BLaER1 treated with 17β-estradiol and CSF1 and Interleukin-3, amounts not matched to agents 10 nM and 100 nM (cell line): ENCODE data around the gene CCL3.
"Not testable (repeated sequence)": the region's sequence is repeated elsewhere in the genome, so short reads cannot be mapped to it uniquely, and the experiment has no call there.

Source experiments
- H3K27ac ChIP-seq, 11 experiments: shearing (Covaris generic); formaldehyde crosslinking; 2 replicates each; pipeline ENCODE4 v1.8.1; 2022
- H3K27me3 ChIP-seq, 11 experiments: shearing (Covaris generic); formaldehyde crosslinking; 2 replicates each; pipeline ENCODE4 v1.8.1; 2022
- H3K36me3 ChIP-seq, 11 experiments: shearing (Covaris generic); formaldehyde crosslinking; 2 replicates each; pipeline ENCODE4 v1.8.1; 2022
- H3K4me1 ChIP-seq, 10 experiments: shearing (Covaris generic); formaldehyde crosslinking; 2 replicates each; pipeline ENCODE4 v1.8.1; 2022
- H3K4me2 ChIP-seq, 11 experiments: shearing (Covaris generic); formaldehyde crosslinking; 2 replicates each; pipeline ENCODE4 v1.8.1; 2022
- H3K4me3 ChIP-seq, 10 experiments: shearing (Covaris generic); formaldehyde crosslinking; 2 replicates each; pipeline ENCODE4 v1.8.1; 2022
- H3K9ac ChIP-seq, 11 experiments: shearing (Covaris generic); formaldehyde crosslinking; 2 replicates each; pipeline ENCODE4 v1.8.1; 2022
- H3K9me3 ChIP-seq, 11 experiments: shearing (Covaris generic); formaldehyde crosslinking; replicated peaks in 1 of 11; 2 replicates each; pipeline ENCODE4 v1.8.1; 2022
- H4K20me1 ChIP-seq, 11 experiments: shearing (Covaris generic); formaldehyde crosslinking; 2 replicates each; pipeline ENCODE4 v1.8.1; 2022
- Cebpa-rat ChIP-seq, 11 experiments: shearing (Covaris generic); IDR thresholded peaks; 2 replicates each; pipeline ENCODE4 v1.8.1; 2022

The CCL3 gene

GRCh38 chr17:36120221-36120620 is 30.3 kb upstream of the CCL3 start:
- TF ChIP-seq Cebpa-rat (IDR thresholded peaks at IDR 0.05) = no peak
- H3K9me3 ChIP-seq = peaks cover 12 to 57% (median 23%) of the 10 kb centered on the region in 11 experiments
- H3K4me1 ChIP-seq = peaks cover 0 to 21% (median 0%) of the 10 kb centered on the region in 10 experiments; a peak in 4 of 20 replicates
- no peak overlapping the region for H3K4me2 ChIP-seq
- no peak overlapping the region for H3K4me3 ChIP-seq
- no peaks in the 10 kb centered on the region for H3K27me3 ChIP-seq
- H4K20me1 ChIP-seq = no peaks in the 10 kb centered on the region
- H3K9ac ChIP-seq = no peak overlapping the region
- H3K36me3 ChIP-seq = peaks cover 0 to 6% (median 2%) of the 10 kb centered on the region in 11 experiments; a peak in 7 of 22 replicates
- no peak overlapping the region for H3K27ac ChIP-seq

- no peak overlapping the region for H3K9ac ChIP-seq
- peak overlapping the region in 2 of 11 experiments; percentile 37 to 45; a peak in 2 of 22 replicates for H3K4me2 ChIP-seq
- peaks cover 1 to 55% (median 19%) of the 10 kb centered on the region in 11 experiments; a peak in 19 of 22 replicates for H3K9me3 ChIP-seq
- H4K20me1 ChIP-seq = no peaks in the 10 kb centered on the region
- TF ChIP-seq Cebpa-rat (IDR thresholded peaks at IDR 0.05) = no peak
- no peaks in the 10 kb centered on the region for H3K27me3 ChIP-seq
- peaks cover 0 to 21% (median 0%) of the 10 kb centered on the region in 10 experiments; a peak in 4 of 20 replicates for H3K4me1 ChIP-seq
- H3K27ac ChIP-seq = no peak overlapping the region
- H3K4me3 ChIP-seq = no peak overlapping the region
- H3K36me3 ChIP-seq = no peaks in the 10 kb centered on the region
These were observed 28.8 kb upstream of the CCL3 start for GRCh38 chr17:36118477-36119353.

- no peak for TF ChIP-seq Cebpa-rat (IDR thresholded peaks at IDR 0.05)
- Histone ChIP-seq H3K9me3 (peaks cover 5 to 60% (median 27%) of the 10 kb centered on the region in 11 experiments), H3K36me3 (0 out of 22 replicates have a peak, but pooled peaks cover 0 to 1% (median 0%) of the 10 kb centered on the region in 11 experiments), H3K4me2 (peak overlapping the region in 2 of 11 experiments; percentile 37 to 45; a peak in 4 of 22 replicates), H3K4me3 (no peak overlapping the region), H3K27ac (no peak overlapping the region), H4K20me1 (no peaks in the 10 kb centered on the region), H3K4me1 (peaks cover 0 to 21% (median 0%) of the 10 kb centered on the region in 10 experiments; a peak in 4 of 20 replicates), H3K9ac (no peak overlapping the region), H3K27me3 (no peaks in the 10 kb centered on the region)
These were observed 27.8 kb upstream of the CCL3 start for GRCh38 chr17:36117505-36118382.

GRCh38 chr17:36115649-36115977 is 25.7 kb upstream of the CCL3 start:
- H4K20me1 ChIP-seq, H3K4me3 ChIP-seq, H3K27ac ChIP-seq, H3K4me2 ChIP-seq, H3K9ac ChIP-seq, H3K27me3 ChIP-seq: not testable (repeated sequence)
- H3K9me3 ChIP-seq = peaks cover 22 to 62% (median 40%) of the 10 kb centered on the region in 11 experiments
- H3K36me3 ChIP-seq = peaks cover 0 to 14% (median 0%) of the 10 kb centered on the region in 11 experiments; a peak in 1 of 22 replicates
- peaks cover 0 to 21% (median 2%) of the 10 kb centered on the region in 10 experiments; a peak in 7 of 20 replicates for H3K4me1 ChIP-seq

- not testable (repeated sequence) for H3K4me2 ChIP-seq, H4K20me1 ChIP-seq, H3K27ac ChIP-seq, H3K9ac ChIP-seq, H3K27me3 ChIP-seq, H3K4me3 ChIP-seq
- peaks cover 0 to 21% (median 2%) of the 10 kb centered on the region in 10 experiments; a peak in 7 of 20 replicates for H3K4me1 ChIP-seq
- H3K36me3 ChIP-seq = peaks cover 0 to 14% (median 0%) of the 10 kb centered on the region in 11 experiments; a peak in 1 of 22 replicates
- H3K9me3 ChIP-seq = peaks cover 24 to 62% (median 40%) of the 10 kb centered on the region in 11 experiments
These were observed 25.2 kb upstream of the CCL3 start for GRCh38 chr17:36114971-36115648.

- H3K4me1 ChIP-seq = peaks cover 3 to 25% (median 7%) of the 10 kb centered on the region in 10 experiments; a peak in 17 of 20 replicates
- H3K27me3 ChIP-seq, H4K20me1 ChIP-seq, H3K4me2 ChIP-seq, H3K9ac ChIP-seq, H3K4me3 ChIP-seq, H3K27ac ChIP-seq: not testable (repeated sequence)
- H3K9me3 ChIP-seq = peaks cover 25 to 54% (median 39%) of the 10 kb centered on the region in 11 experiments
- peaks cover 0 to 14% (median 0%) of the 10 kb centered on the region in 11 experiments; a peak in 1 of 22 replicates for H3K36me3 ChIP-seq
These were observed 23.2 kb upstream of the CCL3 start for GRCh38 chr17:36113131-36113530.

GRCh38 chr17:36112572-36112971 is 22.6 kb upstream of the CCL3 start:
- Histone ChIP-seq H3K9me3 (peaks cover 25 to 54% (median 39%) of the 10 kb centered on the region in 11 experiments), H3K27me3 (no peaks in the 10 kb centered on the region), H3K9ac (no peak overlapping the region), H3K36me3 (peaks cover 0 to 14% (median 0%) of the 10 kb centered on the region in 11 experiments; a peak in 1 of 22 replicates), H3K4me2 (no peak overlapping the region), H3K4me1 (peaks cover 4 to 26% (median 12%) of the 10 kb centered on the region in 10 experiments; a peak in 17 of 20 replicates), H3K27ac (no peak overlapping the region), H4K20me1 (no peaks in the 10 kb centered on the region), H3K4me3 (no peak overlapping the region)
- no peak for TF ChIP-seq Cebpa-rat (IDR thresholded peaks at IDR 0.05)

- no peak overlapping the region for H3K4me3 ChIP-seq
- TF ChIP-seq Cebpa-rat (IDR thresholded peaks at IDR 0.05) = no peak
- H3K36me3 ChIP-seq = peaks cover 0 to 14% (median 0%) of the 10 kb centered on the region in 11 experiments; a peak in 1 of 22 replicates
- no peaks in the 10 kb centered on the region for H3K27me3 ChIP-seq
- H3K9me3 ChIP-seq = peaks cover 25 to 54% (median 39%) of the 10 kb centered on the region in 11 experiments
- H4K20me1 ChIP-seq = no peaks in the 10 kb centered on the region
- H3K9ac ChIP-seq = no peak overlapping the region
- no peak overlapping the region for H3K27ac ChIP-seq
- peaks cover 5 to 32% (median 19%) of the 10 kb centered on the region in 10 experiments; a peak in 18 of 20 replicates for H3K4me1 ChIP-seq
- H3K4me2 ChIP-seq = peak overlapping the region in 1 of 11 experiments; percentile 9; a peak in 1 of 22 replicates
These were observed 21.1 kb upstream of the CCL3 start for GRCh38 chr17:36111068-36111490.
